ENCODE measurements around the gene TSPAN33. TPM values are rescaled to one million over a fixed set of nuclear protein-coding genes. Genes with fewer than 3 reads are reported as not detected.
"Not testable (repeated sequence)": the region's sequence is repeated elsewhere in the genome, so short reads cannot be mapped to it uniquely, and the experiment has no call there.

Gene TSPAN33
- total RNA-seq, 4 donors from 2014 or later: 2.5 to 8.1 (median 2.9) TPM

GRCh38 chr7:129169686-129170440 lies 25.4 kb downstream of the TSPAN33 start:
- 58 to 63% methylated on average over 14 to 16 of the region's 16 CpGs for WGBS, 2 donors (ENCODE audit: low coverage in 1 of 2)
- DNase-seq: no peak
- in situ Hi-C loops (cut with MboI; ENCODE audit: low pct_ligation_motif_present in 1 of 4, low pct_unique_long_range_greater_than_20kb in 1 of 4, low sequenced_read_pairs in 3 of 4) (no loop called here), intact Hi-C loops (cut with DNase I; ENCODE audit: low total_unique reads) (loop anchor here (10.0 kb wide), 1 partner anchor 265 kb away; the partner anchor contains the start of gene STRIP2)
- TF ChIP-seq POLR2A (IDR thresholded peaks at IDR 0.05) (no peak), EP300 (IDR thresholded peaks at IDR 0.05; ENCODE audit: low read depth) (no peak), POLR2AphosphoS5 (IDR thresholded peaks at IDR 0.05) (no peak), CTCF (IDR thresholded peaks at IDR 0.05) (no peak)
- no peaks in the 10 kb centered on the region for H3K9me3 ChIP-seq
- peak overlapping the region; percentile 26 to 58 (median 40) for H3K4me3 ChIP-seq
- peaks cover 0 to 15% (median 8%) of the 10 kb centered on the region in 4 donors for H3K4me1 ChIP-seq
- no peaks in the 10 kb centered on the region for H3K36me3 ChIP-seq
- no peaks in the 10 kb centered on the region for H3K27me3 ChIP-seq
- peak overlapping the region; percentile 45 to 75 (median 53) for H3K27ac ChIP-seq

DNA sequence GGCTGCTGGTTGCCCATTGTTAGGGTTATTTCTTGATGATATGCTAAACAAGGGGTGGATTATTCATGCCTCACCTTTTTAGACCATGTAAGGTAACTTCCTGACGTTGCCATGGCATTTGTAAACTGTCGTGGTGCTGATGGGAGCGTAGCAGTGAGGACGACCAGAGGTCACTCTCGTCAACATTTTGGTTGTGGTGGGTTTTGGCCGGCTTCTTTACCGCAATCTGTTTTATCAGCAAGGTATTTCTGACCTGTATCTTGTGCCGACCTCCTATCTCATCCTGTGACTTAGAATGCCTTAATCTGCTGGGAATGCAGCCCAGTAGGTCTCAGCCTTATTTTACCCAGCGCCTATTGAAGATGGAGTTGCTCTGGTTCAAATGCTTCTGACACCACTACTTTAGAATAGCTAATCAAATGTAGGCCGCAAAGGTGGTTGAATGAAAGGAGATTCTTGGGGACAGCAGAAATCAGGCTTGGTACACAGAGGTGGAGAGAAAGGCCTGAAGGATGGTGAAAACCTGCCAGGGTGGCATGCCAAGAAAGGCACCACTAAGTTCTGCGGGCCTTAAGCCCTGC lies 26.0 kb downstream of the TSPAN33 start:
- Histone ChIP-seq H3K27ac (peak overlapping the region in 3 of 4 donors; percentile 51 to 75 (median 55)), H3K36me3 (no peaks in the 10 kb centered on the region), H3K9me3 (no peaks in the 10 kb centered on the region), H3K4me1 (peaks cover 0 to 15% (median 8%) of the 10 kb centered on the region in 4 donors), H3K4me3 (no peak overlapping the region), H3K27me3 (no peaks in the 10 kb centered on the region)
- in situ Hi-C loops (cut with MboI; ENCODE audit: low pct_ligation_motif_present in 1 of 4, low pct_unique_long_range_greater_than_20kb in 1 of 4, low sequenced_read_pairs in 3 of 4): no loop called here
- 78 to 90% methylated on average over 5 to 11 of the region's 11 CpGs for WGBS, 2 donors (ENCODE audit: low coverage in 1 of 2)
- no peak for TF ChIP-seq POLR2AphosphoS5 (IDR thresholded peaks at IDR 0.05)
- TF ChIP-seq POLR2A (IDR thresholded peaks at IDR 0.05): no peak
- no peak for TF ChIP-seq CTCF (IDR thresholded peaks at IDR 0.05)
- no peak for TF ChIP-seq EP300 (IDR thresholded peaks at IDR 0.05; ENCODE audit: low read depth)
- intact Hi-C loops (cut with DNase I; ENCODE audit: low total_unique reads): no loop called here
- no peak for DNase-seq

DNA sequence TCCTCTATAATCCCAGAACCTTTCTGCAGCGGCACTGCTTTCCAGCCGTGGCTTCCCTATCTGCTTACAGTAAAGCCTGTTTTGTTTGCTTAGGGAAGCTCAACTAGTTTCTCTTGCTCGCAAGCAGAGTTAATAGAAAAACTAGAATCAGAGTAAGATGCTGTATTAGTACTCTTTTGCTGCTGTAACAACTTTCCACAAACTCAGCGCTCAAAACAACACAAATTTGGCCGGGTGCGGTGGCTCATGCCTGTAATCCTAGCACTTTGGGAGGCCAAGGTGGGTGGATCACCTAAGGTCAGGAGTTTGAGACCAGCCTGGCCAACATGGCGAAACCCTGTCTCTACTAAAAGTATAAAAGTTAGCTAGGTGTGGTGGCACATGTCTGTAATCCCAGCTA lies 29.4 kb downstream of the TSPAN33 start:
- H3K27me3 ChIP-seq; H3K9me3 ChIP-seq; in situ Hi-C loops (cut with MboI; ENCODE audit: low pct_ligation_motif_present in 1 of 4, low pct_unique_long_range_greater_than_20kb in 1 of 4, low sequenced_read_pairs in 3 of 4); H3K36me3 ChIP-seq; H3K27ac ChIP-seq; H3K4me3 ChIP-seq; H3K4me1 ChIP-seq; DNase-seq; intact Hi-C loops (cut with DNase I; ENCODE audit: low total_unique reads): not testable (repeated sequence)
- WGBS, 2 donors (ENCODE audit: low coverage in 1 of 2): 92 to 94% methylated on average over 7 of the region's 7 CpGs

GRCh38 chr7:129176916-129177710 lies 32.6 kb downstream of the TSPAN33 start:
- Histone ChIP-seq H3K36me3 (no peaks in the 10 kb centered on the region), H3K4me3 (no peak overlapping the region), H3K9me3 (no peaks in the 10 kb centered on the region), H3K27me3 (no peaks in the 10 kb centered on the region), H3K4me1 (no peaks in the 10 kb centered on the region), H3K27ac (no peak overlapping the region)
- no peak for DNase-seq
- intact Hi-C loops (cut with DNase I; ENCODE audit: low total_unique reads): no loop called here
- no peak for TF ChIP-seq POLR2A (IDR thresholded peaks at IDR 0.05)
- TF ChIP-seq POLR2AphosphoS5 (IDR thresholded peaks at IDR 0.05): no peak
- TF ChIP-seq CTCF (IDR thresholded peaks at IDR 0.05): no peak
- no peak for TF ChIP-seq EP300 (IDR thresholded peaks at IDR 0.05; ENCODE audit: low read depth)
- 45 to 52% methylated on average over 6 to 11 of the region's 11 CpGs for WGBS, 2 donors (ENCODE audit: low coverage in 1 of 2)
- in situ Hi-C loops (cut with MboI; ENCODE audit: low pct_ligation_motif_present in 1 of 4, low pct_unique_long_range_greater_than_20kb in 1 of 4, low sequenced_read_pairs in 3 of 4): no loop called here
